PC-9 (cell line): Measurements from ENCODE around the gene HMGCS1. TPM values are rescaled to one million over a fixed set of nuclear protein-coding genes. Genes with fewer than 3 reads are reported as not detected.

Source experiments
- BruUV-seq: library from RNA; stranded (reverse); fragments of 400-500 nt; replicated peaks from 2 replicates; lab custom pipeline; 2021; lab: Mats Ljungman, UMichigan
- CTCF ChIA-PET: fragments of 300-600 bp; sonication (Branson Sonifier 250); formaldehyde crosslinking; loops from one replicate; lab custom pipeline; 2022; ENCODE audit warnings: antibody characterized with exemption; lab: Charles Lee
- POLR2A ChIA-PET: fragments of 300-600 bp; sonication (Branson Sonifier 250); formaldehyde crosslinking; loops from one replicate; lab custom pipeline; 2022; ENCODE audit warnings: antibody characterized with exemption; ENCODE audit not compliant: unreplicated experiment; lab: Charles Lee
- DNase-seq, 2 experiments: peaks; one replicate each; pipeline versions ENCODE4 v3.0.0 to v3.0.0-alpha.2; 2015 to 2022; ENCODE audit warnings: mixed read lengths in 1 of 2
- H2AFZ ChIP-seq: fragments of 200-600 bp; sonication (generic); 2 replicates; pipeline ENCODE4 v1.8.1; 2017; ENCODE audit warnings: antibody characterized with exemption
- H3F3A ChIP-seq: fragments of 200-600 bp; sonication (generic); 2 replicates; pipeline ENCODE4 v1.8.1; 2017; ENCODE audit warnings: antibody characterized with exemption, mild to moderate bottlenecking, low read depth; ENCODE audit not compliant: insufficient read depth
- H3K27ac ChIP-seq: fragments of 200-600 bp; sonication (generic); 2 replicates; pipeline ENCODE4 v1.6.1; 2016; ENCODE audit warnings: mixed run types
- H3K27me3 ChIP-seq: fragments of 200-600 bp; sonication (generic); 2 replicates; pipeline ENCODE4 v1.6.1; 2016; ENCODE audit warnings: low read depth, mixed run types; ENCODE audit not compliant: insufficient read depth
- H3K36me3 ChIP-seq: fragments of 200-600 bp; sonication (generic); 2 replicates; pipeline ENCODE4 v1.6.1; 2016; ENCODE audit warnings: low read depth, mixed run types
- H3K4me1 ChIP-seq: fragments of 200-600 bp; sonication (generic); replicated peaks from 2 replicates; pipeline ENCODE4 v1.6.1; 2016; ENCODE audit warnings: mixed run types; ENCODE audit not compliant: insufficient read depth
- H3K4me2 ChIP-seq: fragments of 200-600 bp; sonication (generic); 2 replicates; pipeline ENCODE4 v1.6.1; 2017; ENCODE audit warnings: mixed run types
- H3K4me3 ChIP-seq: fragments of 200-600 bp; sonication (generic); 2 replicates; pipeline ENCODE4 v1.6.1; 2016; ENCODE audit warnings: mixed run types
- H3K79me2 ChIP-seq: fragments of 200-600 bp; sonication (generic); 2 replicates; pipeline ENCODE4 v1.6.1; 2017; ENCODE audit warnings: low read depth, mixed run types
- H3K9me2 ChIP-seq: fragments of 200-600 bp; sonication (generic); 2 replicates; pipeline ENCODE4 v1.8.1; 2017; ENCODE audit warnings: mild to moderate bottlenecking; ENCODE audit not compliant: insufficient read depth
- H3K9me3 ChIP-seq: fragments of 200-600 bp; sonication (generic); 2 replicates; pipeline ENCODE4 v1.8.1; 2016; ENCODE audit warnings: low read depth; ENCODE audit not compliant: insufficient read depth
- H4K20me1 ChIP-seq: fragments of 200-600 bp; sonication (generic); 2 replicates; pipeline ENCODE4 v1.8.1; 2017; ENCODE audit not compliant: insufficient read depth
- EZH2 ChIP-seq: fragments of 200-600 bp; sonication (generic); IDR thresholded peaks from 2 replicates; pipeline ENCODE4 v1.8.0; 2017; ENCODE audit warnings: antibody characterized with exemption, low read depth
- intact Hi-C: fragments of 100-400 bp; cut with micrococcal nuclease; formaldehyde crosslinking; loops from one replicate; pipeline ENCODE4 v1.10.0; 2022; ENCODE audit not compliant: unreplicated experiment
- total RNA-seq: library from RNA; stranded (reverse); gene quantifications from 2 replicates; pipeline ENCODE4 v1.2.3, GENCODE V29; 2021
- TF ChIP-seq, protein P1 (sequence below): fragments of 200-600 bp; sonication (generic); conservative IDR thresholded peaks from 2 replicates; pipeline ENCODE4 v1.6.1; 2017; ENCODE audit warnings: mixed run types, antibody characterized with exemption, mild to moderate bottlenecking, moderate library complexity

HMGCS1 gene
- total RNA-seq, 1 experiment from 2014 or later: 189 TPM

DNA sequence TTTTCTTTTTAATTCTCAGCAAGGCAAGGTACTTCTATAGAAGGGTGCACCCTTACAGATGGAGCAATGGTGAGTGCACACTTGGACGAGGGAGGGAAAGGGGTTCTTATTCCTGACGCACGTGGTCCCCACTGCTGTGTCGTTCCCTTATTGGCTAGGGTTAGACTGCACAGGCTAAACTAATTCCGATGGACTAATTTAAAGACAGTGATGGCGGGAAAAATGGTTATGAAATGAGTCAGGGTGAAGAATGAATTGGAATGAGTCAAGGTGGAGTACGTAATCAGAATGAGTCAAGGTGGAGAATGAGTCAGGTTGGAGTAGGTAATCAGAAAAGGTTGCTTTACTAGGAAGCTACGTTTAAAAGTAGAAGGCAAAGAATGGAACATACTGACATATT is 2.1 kb upstream of the HMGCS1 start:
- Histone ChIP-seq H3K4me2 (peak overlapping the region; percentile 72), H2AFZ (no peak overlapping the region), H3K9me3 (peaks cover 6% of the 10 kb centered on the region; the same call in 1 of the 2 replicates), H3K36me3 (peaks cover 12% of the 10 kb centered on the region; the same call in 1 of the 2 replicates), H3K79me2 (peaks cover 29% of the 10 kb centered on the region), H3K4me3 (peak overlapping the region; percentile 25; the same call in 1 of the 2 replicates), H3K9me2 (no peaks in the 10 kb centered on the region), H3K27ac (peak overlapping the region; percentile 69), H3K4me1 (peaks cover 46% of the 10 kb centered on the region), H3K27me3 (no peaks in the 10 kb centered on the region), H3F3A (peaks cover 27% of the 10 kb centered on the region), H4K20me1 (peaks cover 22% of the 10 kb centered on the region)
- DNase-seq: peak; percentile 42 to 95
- no peak for TF ChIP-seq EZH2
- TF ChIP-seq, protein P1, sequence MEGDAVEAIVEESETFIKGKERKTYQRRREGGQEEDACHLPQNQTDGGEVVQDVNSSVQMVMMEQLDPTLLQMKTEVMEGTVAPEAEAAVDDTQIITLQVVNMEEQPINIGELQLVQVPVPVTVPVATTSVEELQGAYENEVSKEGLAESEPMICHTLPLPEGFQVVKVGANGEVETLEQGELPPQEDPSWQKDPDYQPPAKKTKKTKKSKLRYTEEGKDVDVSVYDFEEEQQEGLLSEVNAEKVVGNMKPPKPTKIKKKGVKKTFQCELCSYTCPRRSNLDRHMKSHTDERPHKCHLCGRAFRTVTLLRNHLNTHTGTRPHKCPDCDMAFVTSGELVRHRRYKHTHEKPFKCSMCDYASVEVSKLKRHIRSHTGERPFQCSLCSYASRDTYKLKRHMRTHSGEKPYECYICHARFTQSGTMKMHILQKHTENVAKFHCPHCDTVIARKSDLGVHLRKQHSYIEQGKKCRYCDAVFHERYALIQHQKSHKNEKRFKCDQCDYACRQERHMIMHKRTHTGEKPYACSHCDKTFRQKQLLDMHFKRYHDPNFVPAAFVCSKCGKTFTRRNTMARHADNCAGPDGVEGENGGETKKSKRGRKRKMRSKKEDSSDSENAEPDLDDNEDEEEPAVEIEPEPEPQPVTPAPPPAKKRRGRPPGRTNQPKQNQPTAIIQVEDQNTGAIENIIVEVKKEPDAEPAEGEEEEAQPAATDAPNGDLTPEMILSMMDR: no peak
- ChIA-PET POLR2A (interaction anchor here (0.6 to 0.7 kb wide), 4 partner anchors 12 to 287 kb away, joined by 3 to 15 read pairs (median 4); partner anchors contain the start of genes NNT and TMEM267), CTCF (no interaction called here)
- intact Hi-C loops: loop anchor here (10.0 kb wide), 1 partner anchor 200 kb away; the partner anchor contains the start of gene C5orf34
- no TSS peak for BruUV-seq

DNA sequence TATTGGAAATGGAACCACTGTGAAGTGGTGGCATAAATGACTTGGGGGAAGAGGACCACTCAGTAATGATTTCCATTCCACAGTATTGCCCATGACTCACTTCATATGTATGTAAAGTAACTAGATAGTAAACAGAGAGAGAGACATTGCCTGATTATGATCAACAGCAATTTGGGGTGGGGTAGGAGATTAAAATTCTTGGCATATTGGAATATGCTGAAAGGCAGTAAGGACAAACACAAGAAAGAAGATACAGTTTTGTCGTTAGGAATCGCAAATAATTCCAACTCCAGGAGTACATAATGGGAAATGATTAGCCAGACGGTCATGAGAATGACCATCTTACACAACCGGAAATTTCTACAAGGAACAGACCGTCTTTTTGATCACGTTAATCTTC is 1.5 kb upstream of the HMGCS1 start:
- Histone ChIP-seq H3K27me3 (no peaks in the 10 kb centered on the region), H3F3A (peaks cover 32% of the 10 kb centered on the region), H3K9me2 (no peaks in the 10 kb centered on the region), H3K36me3 (peaks cover 17% of the 10 kb centered on the region; the same call in 1 of the 2 replicates), H3K27ac (peak overlapping the region; percentile 69; the same call in 1 of the 2 replicates), H3K4me2 (peak overlapping the region; percentile 72; the same call in 1 of the 2 replicates), H3K4me3 (no peak overlapping the region), H4K20me1 (peaks cover 27% of the 10 kb centered on the region), H3K4me1 (peaks cover 52% of the 10 kb centered on the region), H3K79me2 (peaks cover 35% of the 10 kb centered on the region), H2AFZ (no peak overlapping the region), H3K9me3 (peaks cover 6% of the 10 kb centered on the region; the same call in 1 of the 2 replicates)
- intact Hi-C loops: loop anchor here (5.0 to 10.0 kb wide), 4 partner anchors 200 to 458 kb away; partner anchors contain the start of genes C5orf34 and NNT
- POLR2A ChIA-PET: interaction anchor here (0.7 kb wide), 1 partner anchor 25 kb away, joined by 4 read pairs; no protein-coding TSS in a partner anchor
- CTCF ChIA-PET: no interaction called here
- peak in 1 of 2 experiments; percentile 48 for DNase-seq
- TF ChIP-seq, protein P1: no peak
- no peak for TF ChIP-seq EZH2
- no TSS peak for BruUV-seq

DNA sequence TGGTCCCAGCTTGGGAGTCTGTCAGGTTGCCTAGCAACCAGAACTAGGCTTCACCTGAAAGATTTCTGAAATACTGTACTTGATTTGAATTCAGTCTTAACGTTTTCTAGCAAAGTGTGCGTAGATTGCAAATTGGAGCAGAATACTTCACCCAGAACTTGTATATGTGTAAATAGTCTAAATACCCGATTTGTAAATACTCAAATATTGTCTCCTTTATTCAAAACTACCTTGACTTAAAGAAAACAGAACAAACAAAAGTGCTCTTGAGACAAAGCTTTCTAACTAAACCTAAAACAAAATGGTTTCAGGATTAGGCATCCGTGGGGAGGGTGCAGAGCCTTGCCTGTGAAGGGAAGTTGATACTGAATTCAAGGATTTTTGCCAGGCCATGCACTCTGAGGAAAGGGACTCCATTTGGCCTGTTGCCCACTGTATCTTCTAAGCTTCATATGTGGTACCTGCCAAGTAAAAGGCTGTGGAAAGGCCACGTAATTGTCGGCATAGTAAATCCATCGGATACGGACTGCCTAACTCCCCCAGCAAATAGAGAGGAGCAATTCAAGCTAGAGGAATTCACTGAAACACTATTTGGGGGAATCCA is 744 bp upstream of the HMGCS1 start:
- peak overlapping the region; percentile 51 for H3K4me3 ChIP-seq
- H3K27me3 ChIP-seq: no peaks in the 10 kb centered on the region
- peaks cover 59% of the 10 kb centered on the region for H3K4me1 ChIP-seq
- H3K79me2 ChIP-seq: peaks cover 42% of the 10 kb centered on the region
- no peak for TF ChIP-seq EZH2
- TF ChIP-seq, protein P1: no peak
- peaks cover 24% of the 10 kb centered on the region; the same call in 1 of the 2 replicates for H3K36me3 ChIP-seq
- peaks cover 35% of the 10 kb centered on the region for H4K20me1 ChIP-seq
- BruUV-seq: TSS peak; percentile 86
- peaks cover 39% of the 10 kb centered on the region for H3F3A ChIP-seq
- peak overlapping the region; percentile 72 for H3K4me2 ChIP-seq
- ChIA-PET CTCF (interaction anchor here (0.6 to 3.5 kb wide), 3 partner anchors 76 to 362 kb away, joined by 3 to 35 read pairs (median 6); partner anchors contain the start of gene TMEM267), POLR2A (interaction anchor here (0.6 to 1.7 kb wide), 15 partner anchors 18 to 783 kb away, joined by 3 to 42 read pairs (median 4); partner anchors contain the start of genes C5orf34, TMEM267 and ZNF131)
- H3K9me2 ChIP-seq: no peaks in the 10 kb centered on the region
- peak overlapping the region; percentile 72 for H2AFZ ChIP-seq
- intact Hi-C loops: loop anchor here (1.0 to 10.0 kb wide), 13 partner anchors 75 to 458 kb away; partner anchors contain the start of genes C5orf34, NNT, PAIP1 and TMEM267
- DNase-seq: peak in 1 of 2 experiments; percentile 11
- H3K9me3 ChIP-seq: peaks cover 6% of the 10 kb centered on the region; the same call in 1 of the 2 replicates
- peak overlapping the region; percentile 69 for H3K27ac ChIP-seq
